ENCODE data around the gene UBE2I.

Gene UBE2I

DNA sequence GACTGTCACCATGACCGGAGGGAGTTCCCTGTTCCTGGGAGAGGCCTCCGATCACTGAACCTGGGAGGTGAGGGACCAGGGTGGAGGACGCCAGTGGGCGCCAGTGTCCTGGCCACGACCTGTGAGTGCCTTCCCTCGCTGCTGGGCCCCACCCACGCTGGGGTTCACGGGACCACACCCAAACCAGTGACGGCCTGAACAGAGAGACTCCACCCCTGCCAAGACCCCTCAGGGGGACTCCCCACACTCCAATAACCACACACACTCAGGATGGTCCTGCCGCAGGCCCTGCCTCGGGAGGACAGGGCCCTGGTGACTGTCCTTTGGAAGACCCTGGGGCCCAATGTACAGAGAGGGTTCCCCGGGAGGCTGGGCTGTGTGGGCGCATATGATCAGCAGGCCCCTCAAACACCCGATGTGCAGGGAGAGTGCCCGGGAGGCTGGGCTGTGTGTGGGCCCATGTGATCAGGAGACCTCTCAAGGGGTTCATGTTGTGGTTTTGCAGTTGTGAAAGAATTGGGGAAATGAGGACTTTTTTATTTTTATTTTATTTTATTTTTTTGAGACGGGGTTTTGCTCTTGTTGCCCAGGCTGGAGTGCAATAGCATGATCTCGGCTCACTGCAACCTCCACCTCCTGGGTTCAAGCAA is 27.0 kb upstream of the UBE2I start:
- TF ChIP-seq, protein P1, sequence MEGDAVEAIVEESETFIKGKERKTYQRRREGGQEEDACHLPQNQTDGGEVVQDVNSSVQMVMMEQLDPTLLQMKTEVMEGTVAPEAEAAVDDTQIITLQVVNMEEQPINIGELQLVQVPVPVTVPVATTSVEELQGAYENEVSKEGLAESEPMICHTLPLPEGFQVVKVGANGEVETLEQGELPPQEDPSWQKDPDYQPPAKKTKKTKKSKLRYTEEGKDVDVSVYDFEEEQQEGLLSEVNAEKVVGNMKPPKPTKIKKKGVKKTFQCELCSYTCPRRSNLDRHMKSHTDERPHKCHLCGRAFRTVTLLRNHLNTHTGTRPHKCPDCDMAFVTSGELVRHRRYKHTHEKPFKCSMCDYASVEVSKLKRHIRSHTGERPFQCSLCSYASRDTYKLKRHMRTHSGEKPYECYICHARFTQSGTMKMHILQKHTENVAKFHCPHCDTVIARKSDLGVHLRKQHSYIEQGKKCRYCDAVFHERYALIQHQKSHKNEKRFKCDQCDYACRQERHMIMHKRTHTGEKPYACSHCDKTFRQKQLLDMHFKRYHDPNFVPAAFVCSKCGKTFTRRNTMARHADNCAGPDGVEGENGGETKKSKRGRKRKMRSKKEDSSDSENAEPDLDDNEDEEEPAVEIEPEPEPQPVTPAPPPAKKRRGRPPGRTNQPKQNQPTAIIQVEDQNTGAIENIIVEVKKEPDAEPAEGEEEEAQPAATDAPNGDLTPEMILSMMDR (IDR thresholded peaks at IDR 0.05; ENCODE audit: control insufficient read depth, extremely low read depth, insufficient read depth): no peak
- no peak for DNase-seq (ENCODE audit: low read depth)
- H3K4me3 ChIP-seq (ENCODE audit: low read depth, low read length): no peak overlapping the region

DNA sequence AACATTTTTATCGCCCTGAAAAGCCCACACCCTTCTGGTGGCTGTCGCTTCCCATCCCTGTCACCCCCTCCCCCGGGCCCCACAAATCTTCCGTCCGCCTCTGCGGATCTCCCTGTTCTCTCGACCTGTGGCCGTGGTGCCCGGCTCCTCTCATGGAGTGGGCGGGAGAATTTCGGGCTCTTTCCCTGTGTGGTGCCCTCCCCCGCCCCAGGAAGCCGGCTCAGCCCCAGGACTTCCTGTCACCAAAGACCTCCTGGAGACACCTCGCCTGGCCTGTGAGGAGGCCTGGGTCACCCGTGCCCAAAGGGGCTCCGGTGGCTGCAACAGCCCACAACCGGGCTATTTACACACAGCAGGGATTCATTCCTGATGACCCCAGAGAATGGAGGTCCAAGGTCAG is 26.1 kb upstream of the UBE2I start:
- no peak for DNase-seq (ENCODE audit: low read depth)
- H3K4me3 ChIP-seq (ENCODE audit: low read depth, low read length): no peak overlapping the region
- TF ChIP-seq, protein P1 (IDR thresholded peaks at IDR 0.05; ENCODE audit: control insufficient read depth, extremely low read depth, insufficient read depth): no peak

DNA sequence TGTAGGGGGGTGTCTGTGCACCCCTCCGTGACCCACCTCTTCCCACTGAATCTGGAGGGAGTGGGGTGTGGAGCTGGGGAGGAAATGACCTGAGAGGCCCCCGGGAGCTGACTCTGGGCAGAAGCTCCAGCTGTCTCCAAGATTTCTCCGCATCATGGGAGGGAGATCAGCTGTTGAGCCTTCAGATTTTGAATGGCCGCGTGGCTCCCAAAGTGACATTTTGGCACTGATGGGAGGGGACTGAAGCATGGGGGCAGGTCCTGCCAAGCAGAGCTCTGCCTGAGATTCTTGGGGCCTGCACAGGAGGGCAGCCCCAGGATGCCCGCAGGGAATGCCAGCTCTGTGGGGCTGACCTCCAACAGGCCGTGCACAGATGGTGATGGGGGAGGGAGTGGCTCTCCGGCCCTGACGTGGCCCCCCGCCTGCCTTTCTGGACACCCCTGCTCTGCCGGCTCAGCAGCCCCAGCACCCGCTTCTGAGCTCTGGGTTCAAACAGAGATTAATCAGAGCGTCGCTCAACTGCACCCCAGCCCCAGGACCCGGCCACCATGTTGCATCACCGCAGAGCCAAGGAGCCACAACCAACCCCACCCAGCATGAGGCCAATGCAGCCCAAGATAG is 25.3 kb upstream of the UBE2I start:
- H3K4me3 ChIP-seq (ENCODE audit: low read depth, low read length): no peak overlapping the region
- DNase-seq (ENCODE audit: low read depth): no peak
- TF ChIP-seq, protein P1 (IDR thresholded peaks at IDR 0.05; ENCODE audit: control insufficient read depth, extremely low read depth, insufficient read depth): no peak

DNA sequence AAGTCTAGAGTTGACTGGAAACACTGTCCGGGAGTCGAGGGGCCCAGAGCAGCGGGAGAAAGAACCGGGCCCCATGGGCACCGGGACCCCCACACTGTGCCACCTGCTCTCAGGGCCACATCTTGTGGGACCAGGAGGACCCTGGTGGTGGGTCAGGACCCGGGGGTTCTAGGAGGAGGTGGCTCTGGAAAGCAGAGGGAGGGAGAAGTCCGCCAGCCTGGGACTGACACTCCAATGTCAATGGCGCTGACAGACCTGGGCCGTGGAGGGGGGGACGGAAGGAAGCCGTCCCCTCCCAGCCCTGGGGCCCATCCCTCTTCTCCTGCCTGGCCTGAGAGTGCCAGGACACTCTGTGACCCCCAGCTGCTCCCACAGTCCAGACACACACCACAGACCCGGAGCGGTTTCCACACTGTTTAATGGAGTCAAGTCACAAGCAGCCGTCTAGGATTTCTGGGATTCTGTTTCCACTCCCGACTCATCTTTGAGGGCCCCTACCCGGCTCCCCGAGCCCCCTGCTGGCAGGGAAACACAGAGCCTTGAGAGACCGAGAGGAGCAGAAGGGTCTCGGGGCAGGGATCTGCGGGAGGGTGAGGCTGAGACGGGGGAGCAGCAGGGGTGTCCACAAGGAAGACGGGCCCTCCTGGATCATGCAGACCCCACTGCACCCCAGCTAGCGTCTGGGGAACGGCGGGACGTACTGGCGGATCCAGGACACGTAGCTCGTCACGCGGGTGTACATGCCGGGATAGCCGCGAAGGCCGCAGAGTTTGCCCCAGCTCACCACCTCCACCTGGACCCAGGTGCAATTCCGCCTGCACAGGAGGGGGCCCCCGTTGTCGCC is 23.5 kb upstream of the UBE2I start:
- TF ChIP-seq, protein P1 (IDR thresholded peaks at IDR 0.05; ENCODE audit: control insufficient read depth, extremely low read depth, insufficient read depth): no peak
- DNase-seq (ENCODE audit: low read depth): no peak
- H3K4me3 ChIP-seq (ENCODE audit: low read depth, low read length): no peak overlapping the region

- no peak for DNase-seq (ENCODE audit: low read depth)
- TF ChIP-seq, protein P1 (IDR thresholded peaks at IDR 0.05; ENCODE audit: control insufficient read depth, extremely low read depth, insufficient read depth): no peak
Measured at GRCh38 chr16:1286513-1287094, 22.8 kb upstream of the UBE2I start.

DNA sequence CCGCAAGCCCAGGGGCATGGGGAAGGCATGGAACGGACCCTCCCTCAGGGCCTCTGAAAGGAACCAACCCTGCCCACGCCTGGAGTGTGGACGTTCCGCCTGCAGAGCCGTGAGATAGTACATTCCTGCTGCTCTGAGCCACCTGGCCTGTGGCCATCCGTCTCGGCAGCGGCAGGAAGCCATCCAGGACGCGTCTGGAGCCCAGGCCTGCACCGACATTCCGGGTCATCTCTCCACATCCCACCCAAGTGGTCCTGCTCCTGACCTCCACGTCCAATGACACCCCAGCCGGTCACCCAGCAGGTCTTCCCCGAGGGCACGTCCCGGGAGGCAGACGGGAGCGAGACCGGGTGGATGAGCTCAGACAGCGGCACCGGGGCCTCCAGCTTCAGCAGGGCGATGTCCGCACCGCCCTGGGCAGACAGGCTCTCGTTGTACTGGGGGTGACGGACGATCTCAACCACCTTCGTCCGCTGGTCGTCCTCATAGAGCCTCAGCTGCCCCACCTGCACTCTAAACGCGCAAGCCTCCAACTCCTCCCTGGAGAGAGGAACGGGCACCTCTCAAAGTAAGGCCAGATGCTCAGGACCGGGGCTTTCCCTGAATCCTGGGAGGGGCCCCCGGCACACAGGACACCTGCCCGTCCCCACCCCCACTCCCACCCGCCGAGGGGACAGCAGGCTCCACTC is 21.3 kb upstream of the UBE2I start:
- no peak for DNase-seq (ENCODE audit: low read depth)
- TF ChIP-seq, protein P1 (IDR thresholded peaks at IDR 0.05; ENCODE audit: control insufficient read depth, extremely low read depth, insufficient read depth): no peak
- H3K4me3 ChIP-seq (ENCODE audit: low read depth, low read length): no peak overlapping the region

More at GRCh38 chr16:1286513-1287094, 22.8 kb upstream of the UBE2I start:
- no peak overlapping the region for H3K4me3 ChIP-seq (ENCODE audit: low read depth, low read length)

Measured in LNCaP clone FGC (cell line).